ENCODE results near the gene DUOX1.

DNA sequence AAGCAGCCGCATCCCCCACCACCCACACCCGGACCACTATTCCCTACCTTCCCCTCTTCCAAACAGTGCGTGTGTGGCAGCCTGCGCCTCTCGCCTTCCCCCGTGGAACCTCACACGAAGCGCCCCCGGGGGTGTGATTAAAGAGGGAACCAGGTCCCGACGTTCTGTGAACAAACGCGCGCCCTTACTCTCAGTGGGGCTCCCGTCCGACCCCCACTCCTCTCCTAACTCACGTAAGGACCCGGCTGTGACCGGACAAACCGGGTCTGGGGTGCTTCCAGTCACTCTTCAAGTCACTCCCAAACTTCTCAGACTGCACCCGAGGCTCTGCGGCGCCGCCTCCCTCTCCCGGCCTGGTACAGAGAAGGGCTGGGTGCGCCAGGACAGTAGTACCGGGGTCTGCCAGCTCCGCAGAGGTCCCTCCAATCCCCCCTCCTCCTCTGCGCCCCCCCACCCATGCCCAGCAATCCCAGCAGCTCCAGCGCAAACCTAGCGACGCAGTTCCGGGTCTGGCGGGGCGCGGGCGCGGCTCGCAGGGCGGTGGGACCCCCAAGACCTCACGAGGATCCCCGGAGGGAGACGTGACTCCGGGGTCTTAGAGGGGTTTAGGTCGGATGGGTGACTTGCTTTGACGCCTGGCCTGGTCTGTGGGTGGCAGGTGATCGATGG is 689 bp upstream of the DUOX1 start:
- TF ChIP-seq POLR2A (IDR thresholded peaks at IDR 0.05): no peak
- TF ChIP-seq, protein P1, sequence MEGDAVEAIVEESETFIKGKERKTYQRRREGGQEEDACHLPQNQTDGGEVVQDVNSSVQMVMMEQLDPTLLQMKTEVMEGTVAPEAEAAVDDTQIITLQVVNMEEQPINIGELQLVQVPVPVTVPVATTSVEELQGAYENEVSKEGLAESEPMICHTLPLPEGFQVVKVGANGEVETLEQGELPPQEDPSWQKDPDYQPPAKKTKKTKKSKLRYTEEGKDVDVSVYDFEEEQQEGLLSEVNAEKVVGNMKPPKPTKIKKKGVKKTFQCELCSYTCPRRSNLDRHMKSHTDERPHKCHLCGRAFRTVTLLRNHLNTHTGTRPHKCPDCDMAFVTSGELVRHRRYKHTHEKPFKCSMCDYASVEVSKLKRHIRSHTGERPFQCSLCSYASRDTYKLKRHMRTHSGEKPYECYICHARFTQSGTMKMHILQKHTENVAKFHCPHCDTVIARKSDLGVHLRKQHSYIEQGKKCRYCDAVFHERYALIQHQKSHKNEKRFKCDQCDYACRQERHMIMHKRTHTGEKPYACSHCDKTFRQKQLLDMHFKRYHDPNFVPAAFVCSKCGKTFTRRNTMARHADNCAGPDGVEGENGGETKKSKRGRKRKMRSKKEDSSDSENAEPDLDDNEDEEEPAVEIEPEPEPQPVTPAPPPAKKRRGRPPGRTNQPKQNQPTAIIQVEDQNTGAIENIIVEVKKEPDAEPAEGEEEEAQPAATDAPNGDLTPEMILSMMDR (IDR thresholded peaks at IDR 0.05): no peak
- TF ChIP-seq EP300 (IDR thresholded peaks at IDR 0.05): no peak

All from sigmoid colon (tissue), 4 donors.